ENCODE measurements around the gene IDH3A. TPM values are rescaled to one million over a fixed set of nuclear protein-coding genes. Genes with fewer than 3 reads are reported as not detected.
A peak's percentile ranks its signal among the peaks of the same experiment; 100 is the strongest.

IDH3A gene
- total RNA-seq, 1 donor from 2014 or later = 40.2 TPM

- TF ChIP-seq CTCF (IDR thresholded peaks at IDR 0.05; ENCODE audit: partially characterized antibody, unreplicated experiment) = no peak
- Mint-ChIP-seq H3K4me3 (ENCODE audit: unreplicated experiment) (no peak overlapping the region), H3K27me3 (ENCODE audit: unreplicated experiment) (peaks cover 10% of the 10 kb centered on the region), H3K9me3 (ENCODE audit: unreplicated experiment) (peaks cover 8% of the 10 kb centered on the region), H3K27ac (ENCODE audit: unreplicated experiment) (no peak overlapping the region), H3K4me1 (ENCODE audit: low read depth, unreplicated experiment) (peaks cover 5% of the 10 kb centered on the region), H3K36me3 (ENCODE audit: unreplicated experiment) (peaks cover 5% of the 10 kb centered on the region)
- DNase-seq = no peak
These were observed 46.4 kb upstream of the IDH3A start for GRCh38 chr15:78102741-78103140.

- Mint-ChIP-seq H3K27me3 (ENCODE audit: unreplicated experiment) (peaks cover 10% of the 10 kb centered on the region), H3K9me3 (ENCODE audit: unreplicated experiment) (peaks cover 8% of the 10 kb centered on the region), H3K27ac (ENCODE audit: unreplicated experiment) (peak overlapping the region; percentile 36), H3K4me1 (ENCODE audit: low read depth, unreplicated experiment) (peaks cover 5% of the 10 kb centered on the region), H3K4me3 (ENCODE audit: unreplicated experiment) (peak overlapping the region; percentile 60), H3K36me3 (ENCODE audit: unreplicated experiment) (peaks cover 5% of the 10 kb centered on the region)
- DNase-seq = no peak
- no peak for TF ChIP-seq CTCF (IDR thresholded peaks at IDR 0.05; ENCODE audit: partially characterized antibody, unreplicated experiment)
These were observed 45.6 kb upstream of the IDH3A start for GRCh38 chr15:78103406-78104118.

- H3K36me3 Mint-ChIP-seq (ENCODE audit: unreplicated experiment) = peaks cover 5% of the 10 kb centered on the region
- peak overlapping the region; percentile 69 for H3K27ac Mint-ChIP-seq (ENCODE audit: unreplicated experiment)
- TF ChIP-seq CTCF (IDR thresholded peaks at IDR 0.05; ENCODE audit: partially characterized antibody, unreplicated experiment) = no peak
- no peak for DNase-seq
- H3K27me3 Mint-ChIP-seq (ENCODE audit: unreplicated experiment) = peaks cover 10% of the 10 kb centered on the region
- H3K4me1 Mint-ChIP-seq (ENCODE audit: low read depth, unreplicated experiment) = peaks cover 5% of the 10 kb centered on the region
- H3K9me3 Mint-ChIP-seq (ENCODE audit: unreplicated experiment) = peaks cover 8% of the 10 kb centered on the region
- H3K4me3 Mint-ChIP-seq (ENCODE audit: unreplicated experiment) = peak overlapping the region; percentile 60
These were observed 45.1 kb upstream of the IDH3A start for GRCh38 chr15:78104119-78104479.

GRCh38 chr15:78104566-78105475 lies 44.3 kb upstream of the IDH3A start:
- Mint-ChIP-seq H3K27ac (ENCODE audit: unreplicated experiment) (peak overlapping the region; percentile 69), H3K4me1 (ENCODE audit: low read depth, unreplicated experiment) (peaks cover 5% of the 10 kb centered on the region), H3K27me3 (ENCODE audit: unreplicated experiment) (peaks cover 10% of the 10 kb centered on the region), H3K4me3 (ENCODE audit: unreplicated experiment) (peak overlapping the region; percentile 60), H3K36me3 (ENCODE audit: unreplicated experiment) (peaks cover 2% of the 10 kb centered on the region), H3K9me3 (ENCODE audit: unreplicated experiment) (peaks cover 5% of the 10 kb centered on the region)
- TF ChIP-seq CTCF (IDR thresholded peaks at IDR 0.05; ENCODE audit: partially characterized antibody, unreplicated experiment) = no peak
- DNase-seq = no peak

Data from glutamatergic neuron (in vitro differentiated cells).